ENCODE measurements around the gene BEGAIN.
"Not testable (repeated sequence)": the region's sequence is repeated elsewhere in the genome, so short reads cannot be mapped to it uniquely, and the experiment has no call there.

The BEGAIN gene

GRCh38 chr14:100534528-100535286, 52.5 kb downstream of the BEGAIN start:
- no peak for DNase-seq

DNA sequence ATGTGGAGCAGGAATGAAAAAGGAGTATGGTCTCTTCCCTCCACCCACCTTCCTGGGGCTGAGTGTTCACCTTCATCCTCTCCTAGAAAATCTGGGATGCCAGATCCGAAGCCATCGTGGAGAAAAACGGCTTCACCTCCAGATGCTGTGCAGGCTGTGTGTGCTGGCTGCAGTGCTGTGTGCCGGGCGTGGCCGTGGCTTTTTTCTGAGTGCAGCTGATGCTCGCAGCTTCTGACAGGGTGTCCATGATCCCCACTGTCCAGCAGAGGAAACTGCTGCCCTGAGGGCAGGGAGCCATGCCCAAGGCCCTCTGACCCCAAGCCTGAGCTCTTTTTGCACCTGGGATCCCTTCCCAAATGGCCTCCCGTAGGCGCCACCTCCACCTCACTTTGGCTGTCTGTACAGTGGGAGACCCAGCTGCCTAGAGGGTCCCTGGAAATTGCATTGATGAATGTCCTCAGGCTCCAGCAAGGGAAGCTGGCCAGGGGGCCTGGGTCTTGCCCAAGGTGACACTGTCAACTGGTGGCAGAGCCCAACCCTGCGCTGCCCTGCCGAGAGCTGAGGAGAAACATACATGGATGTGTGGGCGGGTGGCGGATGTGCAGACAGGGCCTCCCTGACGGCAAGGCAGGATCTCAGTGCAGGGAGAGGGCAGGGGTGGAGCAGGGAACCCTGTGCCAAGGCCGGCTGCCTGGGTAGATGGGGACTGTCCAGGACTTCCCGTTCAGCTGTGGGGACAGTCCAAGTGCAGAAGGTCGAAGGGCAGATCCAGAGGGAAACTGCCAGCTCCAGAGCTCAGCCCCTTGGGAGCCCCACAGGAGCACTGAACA, 53.3 kb downstream of the BEGAIN start:
- DNase-seq = no peak

GRCh38 chr14:100532906-100533655, 54.1 kb downstream of the BEGAIN start:
- no peak for DNase-seq

DNA sequence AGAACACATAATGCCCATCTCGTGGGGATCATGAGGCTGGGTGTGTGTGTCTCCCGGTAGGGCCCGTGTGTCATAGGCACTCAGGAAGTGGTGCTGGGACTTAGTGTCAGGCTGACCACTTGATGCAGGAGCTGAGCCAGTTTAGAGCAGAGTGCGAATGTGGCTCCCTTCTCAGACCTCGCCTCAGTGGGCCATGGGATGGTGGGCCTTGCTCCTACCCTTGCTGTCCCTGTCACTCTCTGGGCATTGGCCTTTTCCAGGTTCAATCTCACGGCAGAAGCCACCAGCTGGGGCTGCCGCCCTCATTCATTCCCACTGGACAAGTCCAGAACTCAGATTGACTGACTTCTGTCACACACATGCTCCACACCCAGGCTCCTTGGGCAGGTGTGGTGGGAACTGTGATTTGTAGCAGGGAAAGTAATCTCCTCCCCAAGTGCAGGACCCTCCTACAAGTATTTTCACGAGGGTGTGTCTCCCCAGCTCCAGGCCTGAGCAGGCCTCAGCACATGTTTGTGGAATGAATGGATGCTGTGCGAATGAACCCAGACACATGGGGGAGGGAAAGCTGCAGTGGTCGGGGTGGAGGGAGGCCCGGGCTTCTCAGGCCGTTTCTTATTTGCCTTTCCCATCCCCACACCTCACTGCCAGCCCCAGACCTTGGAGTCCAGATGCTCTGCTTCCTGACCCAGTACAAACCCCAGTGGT, 54.9 kb downstream of the BEGAIN start:
- DNase-seq = no peak

DNA sequence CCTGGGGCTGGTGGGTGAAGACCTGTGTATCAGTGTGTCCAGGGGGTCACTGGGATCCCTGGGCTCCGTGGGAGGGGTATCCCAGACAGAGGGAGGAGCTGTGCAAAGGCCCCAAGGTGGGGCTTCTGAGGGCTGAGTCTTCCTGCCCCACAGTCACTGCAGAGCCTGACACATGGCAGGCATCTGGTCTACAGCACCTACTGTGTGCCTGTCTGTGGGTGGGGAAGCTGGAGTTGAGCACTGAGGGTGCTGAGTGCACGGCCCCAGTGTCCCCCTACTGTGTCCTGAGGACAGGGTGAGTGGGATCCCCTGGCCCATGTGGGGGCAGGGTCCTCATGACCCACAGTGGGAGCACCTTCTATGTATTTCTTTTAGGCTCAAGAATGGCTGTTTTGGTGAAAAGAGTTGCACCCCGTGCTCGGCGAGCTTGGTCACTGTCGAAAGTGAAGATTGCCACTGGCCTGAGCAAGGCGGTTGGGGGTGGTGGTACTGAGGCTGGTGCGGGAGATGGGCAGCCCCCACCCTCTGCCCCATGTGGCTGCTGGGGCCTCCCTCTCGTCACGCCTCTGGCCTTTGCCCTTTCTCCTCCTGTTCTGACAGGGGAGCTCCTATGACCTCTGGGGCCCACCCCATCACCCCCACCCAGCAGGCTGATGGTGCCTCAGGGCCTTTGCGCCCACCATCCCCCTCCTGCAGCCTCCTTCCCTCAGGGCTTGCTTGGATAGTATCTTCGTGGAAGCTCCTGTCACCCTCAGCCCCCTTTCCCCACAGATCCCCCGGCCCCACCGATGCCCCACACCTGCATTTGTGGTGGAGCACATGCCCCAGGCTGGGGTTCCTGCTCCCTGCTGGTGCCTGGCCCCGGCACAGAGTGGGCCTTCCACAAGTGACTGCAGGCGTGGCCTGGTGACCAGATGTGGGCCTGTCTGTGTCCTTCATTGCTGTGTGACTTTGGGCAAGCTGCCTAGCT, 55.8 kb downstream of the BEGAIN start:
- no peak for DNase-seq

- no peak for DNase-seq
Observed at GRCh38 chr14:100530270-100531072, 56.7 kb downstream of the BEGAIN start.

DNA sequence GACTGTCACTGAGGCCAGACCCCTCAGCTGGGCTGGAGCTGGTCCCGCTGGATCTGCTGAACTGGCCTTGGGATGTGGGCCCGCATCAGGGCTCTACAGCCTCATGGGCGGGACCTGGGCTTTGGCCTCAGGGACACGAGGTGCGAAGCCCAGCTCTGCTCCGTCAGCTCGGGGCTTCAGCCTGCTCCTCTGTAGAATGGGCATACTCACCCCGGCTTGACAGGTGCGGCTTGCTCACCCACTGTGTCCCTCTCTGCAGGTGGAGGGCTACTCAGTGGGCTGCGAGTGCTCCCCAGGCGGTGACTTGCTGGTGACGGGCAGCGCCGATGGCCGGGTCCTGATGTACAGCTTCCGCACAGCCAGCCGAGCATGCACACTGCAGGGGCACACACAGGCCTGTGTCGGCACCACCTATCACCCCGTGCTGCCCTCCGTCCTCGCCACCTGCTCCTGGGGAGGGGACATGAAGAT, 57.6 kb downstream of the BEGAIN start:
- no peak for DNase-seq

- DNase-seq = no peak
Observed at GRCh38 chr14:100528962-100529560, 58.2 kb downstream of the BEGAIN start.

- no peak for DNase-seq
Observed at GRCh38 chr14:100526632-100527031, 60.6 kb downstream of the BEGAIN start.

- DNase-seq = no peak
Observed at GRCh38 chr14:100526057-100526456, 61.2 kb downstream of the BEGAIN start.

DNA sequence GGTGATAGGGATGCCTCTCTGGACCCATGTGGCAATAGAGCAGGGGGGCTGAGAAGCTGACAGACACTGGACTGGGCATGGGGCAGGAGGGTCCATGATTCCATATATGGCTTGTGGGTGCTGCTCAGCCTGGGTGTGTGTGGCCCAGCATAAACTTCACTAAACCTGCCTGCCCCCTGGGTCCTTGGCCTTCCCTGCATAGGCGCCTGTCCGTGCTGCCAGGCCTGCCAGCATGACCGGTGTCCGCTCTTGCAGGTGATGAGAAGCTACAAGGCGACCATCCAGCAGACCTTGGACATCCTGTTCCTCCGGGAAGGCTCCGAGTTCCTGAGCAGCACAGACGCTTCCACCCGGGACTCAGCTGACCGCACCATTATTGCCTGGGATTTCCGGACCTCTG, 61.6 kb downstream of the BEGAIN start:
- no peak for DNase-seq

DNA sequence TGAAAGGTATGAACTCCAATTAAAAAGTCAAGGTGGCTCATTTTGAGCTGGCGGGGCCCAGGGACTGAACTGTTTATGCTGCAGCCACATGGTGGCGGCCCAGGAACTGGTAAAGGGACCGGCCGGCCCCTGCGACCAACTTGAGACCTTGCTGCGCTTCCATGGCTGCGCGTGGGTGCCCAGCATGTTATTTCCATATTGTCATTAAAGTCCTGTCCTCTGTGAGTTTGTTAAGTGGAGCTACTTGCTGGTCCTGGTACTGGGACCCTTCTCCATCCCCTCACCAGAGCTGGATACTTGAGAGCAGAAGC, 62.3 kb downstream of the BEGAIN start:
- DNase-seq = peak in 1 of 2 donors; percentile 19

DNA sequence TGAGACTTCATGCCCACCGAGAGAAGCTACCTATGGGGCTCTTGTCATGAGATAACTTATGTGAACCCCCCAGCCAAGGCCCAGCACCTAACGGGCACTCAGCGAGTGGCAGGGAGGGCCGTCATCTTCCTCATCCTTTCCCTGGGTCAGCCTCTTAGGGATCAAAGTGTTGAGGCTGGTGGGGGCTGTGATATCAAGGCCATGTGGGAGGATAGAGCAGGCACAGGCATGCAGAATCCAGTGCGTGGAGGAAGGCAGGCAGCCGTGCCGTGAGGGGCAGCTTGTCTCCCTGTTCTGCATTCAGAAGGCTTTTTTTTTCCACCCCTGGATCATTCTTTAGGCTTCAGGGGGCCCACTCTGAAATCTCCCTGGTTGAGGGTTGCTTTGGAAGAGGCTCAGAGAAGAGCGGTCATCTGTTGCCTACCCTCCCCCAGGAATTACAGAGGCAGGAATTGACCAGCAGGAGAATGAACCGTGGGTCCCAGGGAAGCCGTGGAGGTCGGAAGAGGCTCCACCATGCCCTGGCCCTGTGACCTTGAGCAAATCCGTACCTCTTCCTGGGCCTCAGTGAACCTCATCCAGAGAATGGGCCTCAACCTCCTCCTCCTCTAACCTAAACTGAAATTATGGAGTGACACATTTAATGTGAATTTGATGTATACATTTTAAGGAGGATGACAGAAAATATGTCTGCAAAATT, 62.8 kb downstream of the BEGAIN start:
- DNase-seq = no peak

GRCh38 chr14:100523843-100524169, 63.4 kb downstream of the BEGAIN start:
- DNase-seq = no peak

DNA sequence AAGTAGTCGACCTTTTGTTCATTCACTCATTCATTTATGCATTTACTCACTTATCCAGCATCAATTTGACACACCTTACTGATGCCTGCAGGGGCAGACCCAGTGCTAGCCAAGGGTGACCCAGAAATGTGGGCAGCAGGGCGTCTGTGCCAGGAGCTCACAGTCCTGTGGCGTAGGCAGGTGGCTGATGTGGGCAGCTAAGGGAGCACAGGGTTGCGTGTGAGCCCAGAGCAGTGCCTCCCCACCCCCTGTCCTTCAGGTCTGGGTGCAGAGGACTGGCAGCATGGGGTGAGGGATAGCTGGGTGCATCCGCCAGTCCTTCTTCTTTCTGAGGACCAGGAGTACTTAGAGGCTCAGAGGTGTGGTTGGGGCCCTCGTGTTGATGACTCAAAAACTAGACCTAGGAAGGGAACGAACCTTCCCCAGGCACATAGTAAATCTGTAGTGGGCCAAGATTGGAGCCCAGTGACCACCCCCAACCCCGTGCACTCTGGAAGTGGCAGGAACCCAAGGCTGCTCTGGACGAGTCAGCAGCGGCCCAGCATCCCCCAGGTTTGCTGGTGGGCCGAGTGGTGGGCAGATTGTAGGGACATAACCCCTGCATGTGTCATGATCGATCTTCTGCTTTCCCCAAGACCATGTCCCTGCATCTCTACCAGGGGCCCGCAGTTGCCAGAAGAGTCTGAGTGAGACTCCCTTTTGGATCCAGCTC, 63.9 kb downstream of the BEGAIN start:
- DNase-seq = no peak

DNA sequence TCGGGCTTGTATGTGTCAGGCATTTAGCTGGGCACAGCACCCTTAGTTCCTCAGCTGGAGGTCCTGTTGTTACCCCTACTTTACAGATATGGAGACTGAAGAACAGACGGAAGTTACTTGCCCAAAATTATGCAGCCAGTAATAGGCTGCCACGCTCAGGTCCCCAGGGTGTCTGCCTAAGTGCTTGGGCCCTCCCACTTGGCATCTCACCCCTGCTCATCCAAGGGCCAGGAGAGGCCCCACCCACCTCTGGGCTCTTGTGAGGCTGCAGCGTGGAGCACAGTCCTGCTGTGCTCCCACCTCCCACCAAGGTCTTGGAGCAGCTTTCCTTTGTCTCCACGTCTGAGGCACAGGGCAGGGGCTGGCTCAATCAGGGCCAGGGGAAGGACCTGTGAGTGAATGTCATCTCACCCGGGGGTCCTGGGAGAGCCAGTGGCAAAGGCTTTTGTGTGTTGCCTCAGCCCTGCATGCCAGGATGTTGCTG, 64.6 kb downstream of the BEGAIN start:
- DNase-seq = no peak

GRCh38 chr14:100506053-100506452, 81.2 kb downstream of the BEGAIN start:
- DNase-seq = not testable (repeated sequence)

DNA sequence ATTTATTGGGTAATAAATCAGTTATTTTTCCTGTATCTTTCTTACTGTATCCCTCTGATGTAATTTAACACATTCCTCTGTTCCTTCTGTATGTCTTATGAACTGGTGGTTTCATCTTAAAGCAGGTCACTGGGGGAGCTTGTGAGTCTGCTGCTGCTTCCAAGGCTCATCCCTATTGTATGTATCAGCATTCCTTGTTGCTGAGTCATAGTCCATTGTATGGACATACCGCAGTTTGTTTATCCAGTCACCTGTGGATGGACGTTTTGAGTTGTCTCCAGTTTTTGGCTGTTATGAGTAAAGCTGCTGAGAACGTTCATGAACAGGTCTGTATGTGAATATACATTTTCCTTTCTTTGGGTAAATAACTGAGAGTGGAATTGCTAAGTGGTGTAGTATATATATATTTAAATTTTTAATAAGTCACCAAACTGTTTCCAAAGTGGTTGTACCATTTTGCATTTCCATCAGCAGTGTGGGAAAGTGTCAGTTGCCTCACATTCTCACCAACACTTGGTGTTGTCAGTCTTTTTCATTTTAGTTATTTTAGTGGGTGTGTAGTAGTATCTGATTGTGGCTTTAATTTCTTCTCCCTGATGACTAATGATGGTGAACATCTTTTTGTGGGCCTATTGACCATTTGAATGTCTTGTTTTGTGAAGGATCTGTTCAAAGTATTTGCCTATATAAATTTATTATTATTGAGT, 82.7 kb downstream of the BEGAIN start:
- DNase-seq = no peak
